HG02981 (cell line): ENCODE results near the gene NASP.

Source experiments
- ATAC-seq: cut with Tn5 transposase; IDR thresholded peaks from one replicate; pipeline ENCODE4 v1.9.1; 2021; ENCODE audit warnings: mild to moderate bottlenecking, moderate library complexity; ENCODE audit not compliant: unreplicated experiment

Gene NASP

GRCh38 chr1:45583666-45584350, at the start of gene NASP:
NASP (plus strand) TSS chr1:45584041; CDS start chr1:45584147, 106 bp downstream.
- ATAC-seq, result peak; percentile 43

GRCh38 chr1:45535988-45536766, 47.7 kb upstream of the NASP start:
- ATAC-seq, result no peak

GRCh38 chr1:45536886-45537285, 47.0 kb upstream of the NASP start:
- no peak for ATAC-seq

GRCh38 chr1:45541193-45541592, 42.6 kb upstream of the NASP start:
- no peak for ATAC-seq

GRCh38 chr1:45542591-45542990, 41.2 kb upstream of the NASP start:
- ATAC-seq, result no peak

- ATAC-seq, result no peak
Measured at GRCh38 chr1:45543581-45544417, 40.0 kb upstream of the NASP start.

- ATAC-seq, result no peak
Measured at GRCh38 chr1:45544530-45544929, 39.3 kb upstream of the NASP start.

- peak; percentile 73 for ATAC-seq
Measured at GRCh38 chr1:45545019-45545493, 38.8 kb upstream of the NASP start.

- ATAC-seq, result no peak
Measured at GRCh38 chr1:45545553-45546310, 38.1 kb upstream of the NASP start.

GRCh38 chr1:45550401-45551351, 33.2 kb upstream of the NASP start, which contains the start of gene AKR1A1:
AKR1A1 (plus strand) TSS chr1:45550826; CDS start chr1:45561795, 10,969 bp downstream.
- ATAC-seq, result peak; percentile 82

GRCh38 chr1:45551684-45552083, 32.2 kb upstream of the NASP start:
- no peak for ATAC-seq

GRCh38 chr1:45552331-45552730, 31.5 kb upstream of the NASP start:
- ATAC-seq, result no peak

- ATAC-seq, result no peak
Measured at GRCh38 chr1:45554198-45554597, 29.6 kb upstream of the NASP start.

GRCh38 chr1:45557422-45557944, 26.4 kb upstream of the NASP start:
- ATAC-seq, result no peak

- ATAC-seq, result no peak
Measured at GRCh38 chr1:45563843-45564242, 20.0 kb upstream of the NASP start.

- ATAC-seq, result no peak
Measured at GRCh38 chr1:45566722-45567121, 17.1 kb upstream of the NASP start.

GRCh38 chr1:45567911-45568310, 15.9 kb upstream of the NASP start:
- ATAC-seq, result no peak

GRCh38 chr1:45568421-45568820, 15.4 kb upstream of the NASP start:
- no peak for ATAC-seq

- no peak for ATAC-seq
Measured at GRCh38 chr1:45569571-45569961, 14.3 kb upstream of the NASP start.
